HG02588 (cell line): Measurements from ENCODE around the gene HOXB2.

Experiments used
- ATAC-seq: cut with Tn5 transposase; IDR thresholded peaks from one replicate; pipeline ENCODE4 v1.9.1; 2021; ENCODE audit warnings: mild to moderate bottlenecking, moderate library complexity; ENCODE audit not compliant: unreplicated experiment

Gene HOXB2

GRCh38 chr17:48579471-48579759 lies 34.5 kb upstream of the HOXB2 start:
- ATAC-seq, result no peak

GRCh38 chr17:48578616-48579470 lies 33.9 kb upstream of the HOXB2 start:
- ATAC-seq, result peak; percentile 34

GRCh38 chr17:48577946-48578615 lies 33.2 kb upstream of the HOXB2 start, which contains the start of gene HOXB4:
TSS of gene HOXB4 (minus strand) at chr17:48578350. CDS start at chr17:48578319, 31 bp downstream.
- peak; percentile 54 for ATAC-seq

- ATAC-seq, result peak; percentile 12
Measured at GRCh38 chr17:48577330-48577945, 32.5 kb upstream of the HOXB2 start.

GRCh38 chr17:48576479-48577309 lies 31.8 kb upstream of the HOXB2 start:
- ATAC-seq, result no peak

GRCh38 chr17:48575673-48576478 lies 31.0 kb upstream of the HOXB2 start:
- no peak for ATAC-seq

GRCh38 chr17:48575066-48575582 lies 30.2 kb upstream of the HOXB2 start:
- ATAC-seq, result no peak

GRCh38 chr17:48574505-48575065 lies 29.7 kb upstream of the HOXB2 start:
- ATAC-seq, result no peak

GRCh38 chr17:48571826-48572417 lies 27.0 kb upstream of the HOXB2 start:
- no peak for ATAC-seq

GRCh38 chr17:48571024-48571818 lies 26.3 kb upstream of the HOXB2 start:
- no peak for ATAC-seq

- no peak for ATAC-seq
Measured at GRCh38 chr17:48570325-48571023, 25.6 kb upstream of the HOXB2 start.

- ATAC-seq, result no peak
Measured at GRCh38 chr17:48569674-48570324, 24.9 kb upstream of the HOXB2 start.

GRCh38 chr17:48569240-48569582 lies 24.3 kb upstream of the HOXB2 start:
- no peak for ATAC-seq

GRCh38 chr17:48568499-48569239 lies 23.8 kb upstream of the HOXB2 start:
- no peak for ATAC-seq

- no peak for ATAC-seq
Measured at GRCh38 chr17:48567646-48568354, 22.9 kb upstream of the HOXB2 start.

- no peak for ATAC-seq
Measured at GRCh38 chr17:48567209-48567608, 22.3 kb upstream of the HOXB2 start.
